Activated T-cell treated with anti-CD3 and anti-CD28 coated beads, Interleukin-2, amount 50 U/mL, for 48 hours (primary cell): ENCODE measurements around the gene KBTBD6.
A peak's percentile ranks its signal among the peaks of the same experiment; 100 is the strongest.
"Not testable (repeated sequence)": the region's sequence is repeated elsewhere in the genome, so short reads cannot be mapped to it uniquely, and the experiment has no call there.

Experiments used
- DNase-seq, 2 experiments: peaks; one replicate each; pipeline ENCODE4 v3.0.0-alpha.2; 2020

KBTBD6 gene

GRCh38 chr13:41131660-41132511 lies 716 bp downstream of the KBTBD6 start:
- DNase-seq, result not testable (repeated sequence)

DNA sequence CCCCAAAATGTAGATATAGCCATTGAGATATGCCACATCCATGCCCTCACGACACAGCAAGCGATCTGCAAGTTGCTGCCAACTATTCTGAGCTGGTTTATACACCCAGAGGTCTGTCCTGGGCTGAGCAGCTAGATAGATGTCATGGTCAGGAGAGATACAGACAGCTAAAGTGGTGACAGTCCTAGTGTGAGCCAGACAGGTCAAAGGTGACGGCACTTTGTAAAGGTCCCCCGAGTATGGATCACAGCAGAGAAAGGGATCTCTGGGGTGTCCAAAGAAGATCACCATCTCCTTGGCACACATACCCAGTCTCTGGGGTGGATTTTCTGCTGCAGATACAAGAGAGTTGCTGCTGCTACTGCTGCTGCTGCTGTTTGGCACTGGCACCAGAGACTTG lies 1.4 kb downstream of the KBTBD6 start:
- DNase-seq, result peak; percentile 24 to 30

- DNase-seq, result peak in 1 of 2 experiments; percentile 20
These were observed 2.2 kb downstream of the KBTBD6 start for GRCh38 chr13:41130356-41130755.

GRCh38 chr13:41127701-41128100 lies 4.9 kb downstream of the KBTBD6 start:
- no peak for DNase-seq

- DNase-seq, result no peak
These were observed 9.8 kb downstream of the KBTBD6 start for GRCh38 chr13:41122838-41123237.

- DNase-seq, result no peak
These were observed 14.7 kb downstream of the KBTBD6 start for GRCh38 chr13:41117869-41118268.

- DNase-seq, result no peak
These were observed 21.1 kb downstream of the KBTBD6 start for GRCh38 chr13:41111454-41111853.

- no peak for DNase-seq
These were observed 25.0 kb downstream of the KBTBD6 start for GRCh38 chr13:41107584-41108014.

- no peak for DNase-seq
These were observed 25.5 kb downstream of the KBTBD6 start for GRCh38 chr13:41107104-41107571.

DNA sequence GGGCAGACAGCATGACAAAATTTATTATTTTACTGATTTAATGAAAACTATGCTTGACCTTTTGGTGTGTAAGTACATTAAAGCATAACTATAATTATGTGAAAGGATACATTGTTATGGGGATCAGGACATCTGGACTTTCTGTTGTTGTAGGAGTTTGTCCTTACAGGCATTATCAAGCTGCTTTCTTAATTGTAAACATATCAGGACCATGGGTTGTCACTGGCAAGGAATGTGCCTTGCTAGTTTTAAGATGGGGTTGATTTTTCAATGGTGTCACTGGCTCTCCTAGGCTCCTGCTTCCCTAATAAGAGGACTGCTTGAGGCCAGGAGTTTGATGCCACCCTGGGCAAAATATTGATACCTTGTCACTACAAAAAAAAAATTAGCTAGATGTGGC lies 32.6 kb downstream of the KBTBD6 start:
- no peak for DNase-seq

DNA sequence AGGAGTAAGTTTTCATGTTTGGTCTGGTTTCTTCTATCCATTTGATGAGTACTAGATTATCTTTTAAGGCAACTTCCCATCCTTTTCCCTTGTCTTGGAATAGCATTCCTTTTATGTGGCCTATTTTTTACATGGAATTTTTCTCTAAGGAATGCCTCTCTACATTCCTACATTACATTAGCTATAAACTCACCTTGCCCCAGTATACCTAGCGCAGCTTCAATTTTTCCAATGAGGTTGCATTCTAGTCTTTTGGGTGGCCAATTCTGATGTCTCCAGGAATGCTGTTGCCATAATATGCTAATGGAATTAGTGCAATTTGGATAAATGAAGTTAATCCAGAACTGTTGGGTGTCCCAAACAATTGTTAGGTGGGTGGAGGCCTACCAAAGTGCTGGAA lies 33.8 kb downstream of the KBTBD6 start:
- DNase-seq, result no peak

DNA sequence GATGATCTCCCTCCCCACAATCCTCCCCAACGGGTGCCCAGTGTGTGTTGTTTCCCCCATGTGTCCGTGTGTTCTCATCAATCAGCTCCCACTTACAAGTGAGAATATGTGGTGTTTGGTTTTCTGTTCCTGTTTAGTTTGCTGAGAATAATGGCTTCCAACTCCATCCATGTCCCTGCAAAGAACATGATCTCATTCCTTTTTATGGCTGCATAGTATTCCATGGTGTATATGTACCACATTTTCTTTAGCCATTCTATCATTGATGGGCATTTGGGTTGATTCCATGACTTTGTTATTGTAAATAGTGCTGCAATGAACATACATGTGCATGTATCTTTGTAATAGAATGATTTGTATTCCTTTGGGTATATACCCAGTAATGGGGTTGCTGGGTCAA lies 36.9 kb downstream of the KBTBD6 start:
- DNase-seq, result not testable (repeated sequence)

GRCh38 chr13:41085961-41086585 lies 46.5 kb downstream of the KBTBD6 start:
- DNase-seq, result no peak

DNA sequence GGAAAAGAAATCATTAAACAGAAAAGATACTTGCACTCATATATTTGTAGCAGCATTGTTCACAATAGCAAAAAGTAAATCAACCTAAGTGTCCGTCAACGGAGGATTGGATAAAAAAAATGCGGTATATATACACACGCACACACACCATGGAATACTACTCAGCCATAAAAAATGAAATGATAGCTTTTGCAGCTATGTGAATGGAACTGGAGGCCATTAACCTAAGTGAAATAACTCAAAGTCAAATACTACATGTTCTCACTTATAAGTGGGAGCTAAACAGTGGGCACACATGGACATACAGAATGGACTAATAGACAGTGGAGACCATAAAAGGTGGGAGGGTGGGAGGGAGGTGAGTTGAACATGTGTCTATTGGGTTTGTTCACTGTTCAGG lies 52.9 kb downstream of the KBTBD6 start:
- no peak for DNase-seq
